Measurements from ENCODE around the gene SIRPD.

SIRPD gene

GRCh38 chr20:1494436-1494835 lies 63.1 kb downstream of the SIRPD start:
- no peak for DNase-seq (ENCODE audit: low spot score)

DNA sequence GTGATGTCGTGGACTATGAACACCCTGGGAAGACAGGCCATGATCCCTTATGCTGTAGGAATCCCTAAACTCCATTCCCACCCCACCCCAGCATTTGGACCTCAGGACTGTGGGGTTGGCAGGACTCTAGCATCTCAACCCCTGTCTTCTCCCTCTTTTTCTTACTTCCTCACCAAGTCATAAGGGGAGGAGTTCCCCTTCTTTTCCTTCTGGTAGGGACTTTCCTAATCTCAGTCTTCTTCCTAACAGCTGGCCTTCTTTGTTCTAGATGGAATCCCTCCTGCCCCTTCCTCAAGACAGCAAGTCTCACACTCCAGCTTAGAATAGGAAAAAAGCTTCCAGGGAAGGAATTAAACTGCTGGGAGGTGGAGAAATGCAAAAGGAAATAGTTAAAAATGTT lies 64.0 kb downstream of the SIRPD start:
- no peak for DNase-seq (ENCODE audit: low spot score)

- no peak for DNase-seq (ENCODE audit: low spot score)
These were observed 65.5 kb downstream of the SIRPD start for GRCh38 chr20:1491860-1492642.

DNA sequence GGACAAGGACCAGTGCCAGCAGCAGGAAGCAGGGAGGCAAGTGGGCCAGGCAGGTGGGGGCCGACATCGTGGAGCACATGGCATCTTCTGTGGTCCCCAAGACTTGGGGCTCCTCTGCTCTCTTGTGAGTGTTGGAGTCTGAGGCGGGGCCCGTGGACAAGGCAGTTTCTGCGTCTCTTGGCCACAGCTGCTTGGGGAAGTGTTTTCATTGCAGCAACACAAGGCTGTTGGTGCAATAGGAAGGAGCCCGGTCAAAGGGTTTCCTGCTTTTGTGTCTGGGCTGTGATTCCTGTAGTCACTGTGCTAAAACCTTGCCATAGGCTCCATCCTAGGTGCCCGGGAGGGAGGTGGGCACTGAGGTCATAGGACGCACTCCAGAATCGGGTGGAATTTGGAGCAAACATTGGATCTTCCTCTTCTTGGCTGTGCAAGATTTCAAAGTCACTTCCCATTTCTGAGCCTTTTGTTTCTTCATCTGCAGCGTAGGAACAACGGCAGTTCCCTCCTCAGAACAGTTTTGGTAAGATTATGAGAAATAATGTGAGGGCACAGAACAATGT lies 66.1 kb downstream of the SIRPD start, which contains the start of gene SIRPB2:
SIRPB2 (minus strand) TSS at position 140 of the 560 bp plus-strand sequence; CDS start at position 79, 61 bp downstream.
- no peak for DNase-seq (ENCODE audit: low spot score)

DNA sequence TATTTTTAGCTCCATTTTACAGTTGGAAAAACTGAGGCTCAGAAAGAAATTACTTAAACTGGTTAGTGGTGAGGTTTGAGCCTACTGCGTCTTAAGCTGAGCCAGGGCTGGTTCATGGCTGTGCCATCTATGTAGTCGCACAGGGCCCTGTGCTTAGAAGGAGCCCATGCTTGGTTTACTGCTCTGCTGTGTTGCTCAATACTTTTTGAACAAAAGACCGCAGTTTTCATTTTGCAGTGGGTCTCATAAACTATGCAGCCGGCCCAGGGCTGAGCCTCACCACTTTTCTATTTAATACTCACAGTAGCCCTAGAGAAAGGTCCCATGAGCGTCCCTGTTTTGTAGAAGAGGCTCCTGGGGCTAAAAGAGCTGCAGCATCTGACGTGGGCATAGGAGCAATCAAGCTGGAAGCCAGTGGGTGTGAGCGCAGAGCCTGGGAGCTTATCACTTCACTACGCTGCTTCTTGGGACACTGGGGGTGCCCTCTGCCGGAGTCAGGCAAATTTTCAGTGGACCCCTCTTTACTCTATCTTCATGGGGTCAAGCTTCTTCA lies 66.8 kb downstream of the SIRPD start:
- DNase-seq (ENCODE audit: low spot score): no peak

DNA sequence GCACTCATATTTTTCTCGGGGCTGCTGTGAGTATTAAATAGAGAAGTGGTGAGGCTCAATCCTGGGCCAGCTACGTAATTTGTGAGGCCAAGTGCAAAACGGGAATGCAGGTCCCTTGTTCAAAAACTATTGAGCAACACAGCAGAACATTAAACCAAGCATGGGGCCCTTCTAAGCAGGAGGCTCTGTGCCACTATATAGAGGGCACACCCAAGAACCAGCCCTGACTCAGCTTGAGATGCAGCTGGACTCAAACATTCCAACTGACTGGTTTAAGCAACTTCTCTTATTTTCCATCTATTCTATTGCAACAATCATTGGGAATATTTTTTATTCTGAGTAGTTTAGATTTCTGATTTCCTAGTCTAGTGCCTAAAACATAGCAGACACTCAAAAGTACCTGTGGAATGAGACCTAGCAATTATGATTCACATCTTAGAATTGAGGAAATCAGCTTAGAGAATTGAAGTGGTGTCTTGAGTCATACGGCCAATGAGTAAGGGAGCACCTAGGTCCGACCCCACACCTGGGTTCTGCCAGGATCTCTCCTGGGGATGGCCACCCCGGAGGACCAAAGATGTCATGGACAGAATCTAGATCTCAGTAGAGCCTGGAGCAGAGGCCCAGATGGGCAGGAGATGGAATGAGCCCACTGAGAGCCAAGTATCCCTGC lies 67.6 kb downstream of the SIRPD start:
- no peak for DNase-seq (ENCODE audit: low spot score)

DNA sequence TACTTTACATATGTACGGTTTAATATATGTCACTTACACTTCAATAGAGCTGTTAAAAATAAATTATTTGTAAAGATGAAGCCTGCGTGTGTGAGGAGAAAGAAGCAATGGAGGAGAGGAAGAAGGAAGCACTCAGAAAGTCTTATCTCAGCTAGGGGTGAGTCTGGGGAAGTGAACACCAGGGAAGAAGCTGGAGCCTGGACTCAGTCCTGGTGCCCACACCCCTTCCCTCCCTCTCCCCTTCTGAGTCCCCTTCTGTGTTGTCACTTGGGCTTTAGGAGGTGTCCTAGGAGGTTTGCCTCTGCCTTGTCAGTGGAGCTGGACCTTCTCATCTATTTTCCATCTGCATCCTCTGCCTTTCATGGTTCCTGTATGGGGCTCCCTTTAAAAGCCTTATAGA lies 68.2 kb downstream of the SIRPD start:
- no peak for DNase-seq (ENCODE audit: low spot score)

GRCh38 chr20:1486566-1486965 lies 70.9 kb downstream of the SIRPD start:
- no peak for DNase-seq (ENCODE audit: low spot score)

DNA sequence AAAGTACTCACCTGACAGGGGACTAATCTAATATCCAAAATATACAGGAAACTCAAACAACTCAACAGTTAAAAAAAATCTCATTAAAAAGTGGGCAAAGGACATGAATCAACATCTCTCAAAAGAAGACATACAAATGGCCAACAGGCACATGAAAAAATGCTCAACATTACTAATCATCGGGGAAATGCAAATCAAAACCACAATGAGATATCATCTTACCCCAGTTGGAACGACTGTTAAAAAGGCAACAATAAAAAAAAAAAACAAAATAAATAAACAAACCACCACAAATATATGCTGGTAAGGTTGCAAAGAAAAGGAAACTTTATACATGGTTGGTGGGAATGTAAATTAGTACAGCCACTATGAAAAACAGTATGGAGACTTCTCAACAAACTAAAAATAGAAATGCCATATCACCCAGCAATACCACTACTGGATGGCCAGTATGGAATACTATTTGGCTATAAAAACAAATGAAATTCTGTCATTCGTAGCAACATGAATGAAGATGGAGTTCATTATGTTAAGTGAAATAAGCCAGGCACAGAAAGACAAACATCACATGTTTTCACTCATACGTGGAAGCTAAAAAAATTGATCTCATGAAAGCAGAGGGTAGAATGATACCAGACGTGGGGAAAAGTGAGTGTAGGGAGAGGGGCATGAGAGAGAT lies 72.9 kb downstream of the SIRPD start:
- DNase-seq (ENCODE audit: low spot score): no peak

Data from hematopoietic multipotent progenitor cell treated with erythropoietin and hydrocortisone succinate and interleukin-3 and kit ligand, for 15 days (in vitro differentiated cells).